WI38 (cell line): ENCODE data around the gene TAS2R40.

Source experiments
- H3K4me3 ChIP-seq: 2 replicates; pipeline ENCODE4 v1.5.1; 2011; ENCODE audit warnings: low read depth, mild to moderate bottlenecking, control low read depth, low read length
- CTCF ChIP-seq: IDR thresholded peaks from 2 replicates; pipeline ENCODE4 v1.5.1; 2012; ENCODE audit warnings: low read depth, mild to moderate bottlenecking, control low read depth, low read length

The TAS2R40 gene

GRCh38 chr7:143250822-143251221 is 29.0 kb downstream of the TAS2R40 start:
- TF ChIP-seq CTCF = no peak
- no peak overlapping the region for H3K4me3 ChIP-seq

GRCh38 chr7:143252006-143252405 is 30.2 kb downstream of the TAS2R40 start:
- TF ChIP-seq CTCF = no peak
- no peak overlapping the region for H3K4me3 ChIP-seq

- H3K4me3 ChIP-seq = no peak overlapping the region
- TF ChIP-seq CTCF = no peak
Measured at GRCh38 chr7:143255564-143255963, 33.7 kb downstream of the TAS2R40 start.

- H3K4me3 ChIP-seq = no peak overlapping the region
- TF ChIP-seq CTCF = no peak
Measured at GRCh38 chr7:143256325-143256724, 34.5 kb downstream of the TAS2R40 start.

GRCh38 chr7:143256932-143257331 is 35.1 kb downstream of the TAS2R40 start:
- no peak overlapping the region for H3K4me3 ChIP-seq
- no peak for TF ChIP-seq CTCF

- no peak for TF ChIP-seq CTCF
- H3K4me3 ChIP-seq = no peak overlapping the region
Measured at GRCh38 chr7:143257501-143257900, 35.7 kb downstream of the TAS2R40 start.

- TF ChIP-seq CTCF = no peak
- no peak overlapping the region for H3K4me3 ChIP-seq
Measured at GRCh38 chr7:143258831-143259230, 37.0 kb downstream of the TAS2R40 start.
